Rectal smooth muscle tissue (tissue), 1 donor: ENCODE data around the gene C16orf74.

ENCODE experiments used
- H3K27ac ChIP-seq: one replicate; pipeline ENCODE4 v1.7.0; 2013; ENCODE audit warnings: low read depth, low read length, inconsistent platforms
- H3K27me3 ChIP-seq: one replicate; pipeline ENCODE4 v1.7.0; 2013; ENCODE audit warnings: low read length; ENCODE audit not compliant: control insufficient read depth, insufficient read depth
- H3K36me3 ChIP-seq: one replicate; pipeline ENCODE4 v1.7.0; 2013; ENCODE audit warnings: low read length; ENCODE audit not compliant: control insufficient read depth, insufficient read depth
- H3K4me1 ChIP-seq: one replicate; pipeline ENCODE4 v1.7.0; 2013; ENCODE audit warnings: low read length; ENCODE audit not compliant: control insufficient read depth, insufficient read depth
- H3K4me3 ChIP-seq: one replicate; pipeline ENCODE4 v1.7.0; 2013; ENCODE audit warnings: low read length
- H3K9ac ChIP-seq: one replicate; pipeline ENCODE4 v1.7.0; 2013; ENCODE audit warnings: low read length

C16orf74 gene

GRCh38 chr16:85785927-85786326 lies 35.0 kb upstream of the C16orf74 start:
- H3K9ac ChIP-seq: no peak overlapping the region
- no peaks in the 10 kb centered on the region for H3K27me3 ChIP-seq
- H3K4me3 ChIP-seq: no peak overlapping the region
- no peak overlapping the region for H3K27ac ChIP-seq
- H3K36me3 ChIP-seq: peaks cover 20% of the 10 kb centered on the region
- peaks cover 12% of the 10 kb centered on the region for H3K4me1 ChIP-seq

- Histone ChIP-seq H3K27ac (no peak overlapping the region), H3K27me3 (no peaks in the 10 kb centered on the region), H3K4me1 (peaks cover 12% of the 10 kb centered on the region), H3K9ac (no peak overlapping the region), H3K4me3 (no peak overlapping the region), H3K36me3 (peaks cover 24% of the 10 kb centered on the region)
Measured at GRCh38 chr16:85784813-85785212, 33.9 kb upstream of the C16orf74 start.

- no peaks in the 10 kb centered on the region for H3K27me3 ChIP-seq
- peaks cover 12% of the 10 kb centered on the region for H3K4me1 ChIP-seq
- no peak overlapping the region for H3K9ac ChIP-seq
- peaks cover 33% of the 10 kb centered on the region for H3K36me3 ChIP-seq
- no peak overlapping the region for H3K4me3 ChIP-seq
- H3K27ac ChIP-seq: no peak overlapping the region
Measured at GRCh38 chr16:85783441-85783840, 32.5 kb upstream of the C16orf74 start.

GRCh38 chr16:85782451-85782850 lies 31.6 kb upstream of the C16orf74 start:
- Histone ChIP-seq H3K9ac (no peak overlapping the region), H3K4me3 (no peak overlapping the region)

GRCh38 chr16:85781695-85782370 lies 30.9 kb upstream of the C16orf74 start:
- Histone ChIP-seq H3K27me3 (no peaks in the 10 kb centered on the region), H3K4me3 (no peak overlapping the region), H3K27ac (peak overlapping the region; percentile 4), H3K4me1 (peaks cover 12% of the 10 kb centered on the region), H3K36me3 (peaks cover 29% of the 10 kb centered on the region), H3K9ac (no peak overlapping the region)

More at GRCh38 chr16:85782451-85782850, 31.6 kb upstream of the C16orf74 start:
- Histone ChIP-seq H3K4me1 (peaks cover 12% of the 10 kb centered on the region), H3K27ac (peak overlapping the region; percentile 4), H3K36me3 (peaks cover 33% of the 10 kb centered on the region), H3K27me3 (no peaks in the 10 kb centered on the region)

GRCh38 chr16:85781156-85781555 lies 30.3 kb upstream of the C16orf74 start:
- no peak overlapping the region for H3K4me3 ChIP-seq
- H3K36me3 ChIP-seq: peaks cover 29% of the 10 kb centered on the region

GRCh38 chr16:85780281-85780680 lies 29.4 kb upstream of the C16orf74 start:
- H3K4me3 ChIP-seq: no peak overlapping the region
- no peak overlapping the region for H3K27ac ChIP-seq
- H3K27me3 ChIP-seq: no peaks in the 10 kb centered on the region
- H3K36me3 ChIP-seq: peaks cover 27% of the 10 kb centered on the region
- H3K4me1 ChIP-seq: peaks cover 12% of the 10 kb centered on the region
- no peak overlapping the region for H3K9ac ChIP-seq

More at GRCh38 chr16:85781156-85781555, 30.3 kb upstream of the C16orf74 start:
- H3K9ac ChIP-seq: no peak overlapping the region
- no peak overlapping the region for H3K27ac ChIP-seq
- H3K4me1 ChIP-seq: peaks cover 12% of the 10 kb centered on the region
- H3K27me3 ChIP-seq: no peaks in the 10 kb centered on the region

- Histone ChIP-seq H3K27me3 (no peaks in the 10 kb centered on the region), H3K9ac (no peak overlapping the region), H3K4me1 (peaks cover 12% of the 10 kb centered on the region), H3K27ac (no peak overlapping the region), H3K4me3 (no peak overlapping the region), H3K36me3 (peaks cover 27% of the 10 kb centered on the region)
Measured at GRCh38 chr16:85778873-85779272, 28.0 kb upstream of the C16orf74 start.

GRCh38 chr16:85777583-85778310 lies 26.9 kb upstream of the C16orf74 start:
- peaks cover 27% of the 10 kb centered on the region for H3K36me3 ChIP-seq
- H3K4me1 ChIP-seq: peaks cover 11% of the 10 kb centered on the region
- H3K27me3 ChIP-seq: no peaks in the 10 kb centered on the region
- H3K27ac ChIP-seq: no peak overlapping the region
- no peak overlapping the region for H3K9ac ChIP-seq
- H3K4me3 ChIP-seq: no peak overlapping the region

GRCh38 chr16:85774811-85775210 lies 23.9 kb upstream of the C16orf74 start:
- H3K9ac ChIP-seq: no peak overlapping the region
- H3K36me3 ChIP-seq: peaks cover 19% of the 10 kb centered on the region
- no peak overlapping the region for H3K4me3 ChIP-seq
- H3K27ac ChIP-seq: no peak overlapping the region
- no peaks in the 10 kb centered on the region for H3K27me3 ChIP-seq
- no peaks in the 10 kb centered on the region for H3K4me1 ChIP-seq

- H3K4me1 ChIP-seq: no peaks in the 10 kb centered on the region
- no peak overlapping the region for H3K4me3 ChIP-seq
- H3K27ac ChIP-seq: no peak overlapping the region
- no peaks in the 10 kb centered on the region for H3K27me3 ChIP-seq
- H3K9ac ChIP-seq: no peak overlapping the region
- peaks cover 13% of the 10 kb centered on the region for H3K36me3 ChIP-seq
Measured at GRCh38 chr16:85774136-85774535, 23.2 kb upstream of the C16orf74 start.

- H3K4me3 ChIP-seq: no peak overlapping the region
- H3K9ac ChIP-seq: no peak overlapping the region
- no peak overlapping the region for H3K27ac ChIP-seq
- no peaks in the 10 kb centered on the region for H3K4me1 ChIP-seq
- no peaks in the 10 kb centered on the region for H3K27me3 ChIP-seq
- peaks cover 6% of the 10 kb centered on the region for H3K36me3 ChIP-seq
Measured at GRCh38 chr16:85773044-85773443, 22.1 kb upstream of the C16orf74 start.

- Histone ChIP-seq H3K4me1 (no peaks in the 10 kb centered on the region), H3K27ac (no peak overlapping the region), H3K36me3 (no peaks in the 10 kb centered on the region), H3K27me3 (no peaks in the 10 kb centered on the region), H3K9ac (no peak overlapping the region), H3K4me3 (no peak overlapping the region)
Measured at GRCh38 chr16:85770741-85771140, 19.8 kb upstream of the C16orf74 start.
